Fibroblast of villous mesenchyme (primary cell): ENCODE results near the gene GPATCH1. TPM values are rescaled to one million over a fixed set of nuclear protein-coding genes. Genes with fewer than 3 reads are reported as not detected.
A peak's percentile ranks its signal among the peaks of the same experiment; 100 is the strongest.

Source experiments
- DNase-seq: peaks from one replicate; pipeline ENCODE4 v3.0.0-alpha.2; 2010; ENCODE audit warnings: low read depth
- H3K4me3 ChIP-seq: 2 replicates; pipeline ENCODE4 v1.5.1; 2011; ENCODE audit warnings: low read depth, mild to moderate bottlenecking, low read length
- CTCF ChIP-seq: IDR thresholded peaks from 2 replicates; pipeline ENCODE4 v1.5.1; 2012; ENCODE audit warnings: low read depth, mild to moderate bottlenecking, low read length; ENCODE audit not compliant: insufficient read depth
- total RNA-seq: library from RNA; depleted of rRNA; stranded (reverse); fragments of >200 nt; gene quantifications from 2 replicates; pipeline ENCODE4 v1.2.3, GENCODE V29; 2012

GPATCH1 gene
- total RNA-seq, 1 donor, result 7.8 TPM

DNA sequence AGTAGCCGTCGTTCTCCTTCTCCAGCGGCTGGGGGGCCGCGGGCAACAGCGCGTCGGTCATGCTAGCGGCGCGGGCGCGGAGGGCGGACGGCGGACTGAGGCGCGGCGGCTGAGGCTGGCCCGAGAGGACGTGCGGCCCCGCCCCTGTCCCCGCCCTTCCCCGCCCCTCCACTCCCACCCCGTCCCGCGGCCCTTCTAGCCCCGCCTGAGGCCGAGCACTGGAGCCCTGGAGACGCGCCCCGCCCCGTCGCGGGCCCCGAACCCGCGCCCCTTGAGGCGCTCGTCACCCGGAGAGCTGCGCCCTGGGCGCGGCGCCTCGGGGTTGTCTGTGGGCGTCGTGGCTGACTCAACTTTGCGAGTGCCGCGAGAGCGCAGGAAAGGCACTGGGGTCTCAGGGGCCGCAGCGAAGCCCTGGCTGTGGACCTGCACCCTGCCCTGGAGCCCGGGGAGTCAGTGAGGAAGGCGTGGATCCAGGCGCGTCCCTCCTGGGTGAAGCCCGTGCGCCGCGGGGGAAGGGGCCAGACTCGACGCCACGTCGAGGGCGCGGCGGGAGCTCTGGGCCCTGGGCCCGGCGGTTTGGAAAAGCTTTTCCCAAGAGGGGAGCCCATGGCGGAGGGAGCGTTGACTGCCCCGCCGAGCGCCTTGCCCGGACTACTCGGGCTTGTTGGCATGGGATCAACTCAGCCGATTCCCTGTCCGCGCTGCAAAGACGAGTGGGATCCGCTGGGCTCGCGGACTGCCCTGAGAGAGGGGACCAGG lies 16.0 kb upstream of the GPATCH1 start, which contains the start of gene RHPN2:
TSS of gene RHPN2 (minus strand) at position 97 of the 759 bp plus-strand sequence. CDS start at position 61, 36 bp downstream.
- H3K4me3 ChIP-seq, result peak within 1 kb of the TSS; percentile 67
- TF ChIP-seq CTCF, result no peak
- peak; percentile 78 for DNase-seq

GRCh38 chr19:33066543-33066942 lies 14.4 kb upstream of the GPATCH1 start:
- DNase-seq, result no peak
- H3K4me3 ChIP-seq, result no peak overlapping the region
- no peak for TF ChIP-seq CTCF

DNA sequence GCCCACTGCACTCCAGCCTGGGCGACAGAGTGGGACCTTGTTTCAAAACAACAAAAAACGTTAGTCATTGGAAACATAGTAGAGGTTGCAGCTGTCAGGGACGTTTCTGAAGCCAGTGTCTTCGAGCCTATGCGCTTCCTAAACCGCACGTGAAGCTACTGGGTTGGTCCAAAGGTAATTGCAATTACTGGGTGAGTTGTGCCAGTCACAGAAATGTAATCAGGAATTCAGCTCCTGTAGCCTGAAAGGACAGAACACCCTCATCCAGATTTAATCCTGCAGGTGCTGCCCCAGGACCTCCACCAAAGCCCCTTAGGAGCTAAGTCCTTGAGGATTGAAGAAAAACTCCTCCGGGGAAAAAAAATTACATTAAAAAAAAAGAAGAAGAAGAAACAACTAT lies 13.9 kb upstream of the GPATCH1 start:
- no peak for TF ChIP-seq CTCF
- no peak for DNase-seq
- no peak overlapping the region for H3K4me3 ChIP-seq

- no peak overlapping the region for H3K4me3 ChIP-seq
- no peak for TF ChIP-seq CTCF
- DNase-seq, result peak; percentile 9
Measured at GRCh38 chr19:33071887-33072286, 9.1 kb upstream of the GPATCH1 start.

- no peak for TF ChIP-seq CTCF
- H3K4me3 ChIP-seq, result no peak overlapping the region
- DNase-seq, result no peak
Measured at GRCh38 chr19:33075519-33075918, 5.5 kb upstream of the GPATCH1 start.

GRCh38 chr19:33085570-33086128 lies 4.7 kb downstream of the GPATCH1 start:
- no peak for DNase-seq
- H3K4me3 ChIP-seq, result no peak overlapping the region
- TF ChIP-seq CTCF, result no peak
